ENCODE measurements around the gene VWF.

The VWF gene

GRCh38 chr12:6091786-6092566 lies 32.5 kb downstream of the VWF start:
- TF ChIP-seq SPI1 (IDR thresholded peaks at IDR 0.05; ENCODE audit: borderline replicate concordance, low read depth) (no peak), GABPA (IDR thresholded peaks at IDR 0.05; ENCODE audit: low read depth) (no peak), POLR2AphosphoS5 (IDR thresholded peaks at IDR 0.05; ENCODE audit: low read depth) (no peak)
- TF ChIP-seq, protein P1, sequence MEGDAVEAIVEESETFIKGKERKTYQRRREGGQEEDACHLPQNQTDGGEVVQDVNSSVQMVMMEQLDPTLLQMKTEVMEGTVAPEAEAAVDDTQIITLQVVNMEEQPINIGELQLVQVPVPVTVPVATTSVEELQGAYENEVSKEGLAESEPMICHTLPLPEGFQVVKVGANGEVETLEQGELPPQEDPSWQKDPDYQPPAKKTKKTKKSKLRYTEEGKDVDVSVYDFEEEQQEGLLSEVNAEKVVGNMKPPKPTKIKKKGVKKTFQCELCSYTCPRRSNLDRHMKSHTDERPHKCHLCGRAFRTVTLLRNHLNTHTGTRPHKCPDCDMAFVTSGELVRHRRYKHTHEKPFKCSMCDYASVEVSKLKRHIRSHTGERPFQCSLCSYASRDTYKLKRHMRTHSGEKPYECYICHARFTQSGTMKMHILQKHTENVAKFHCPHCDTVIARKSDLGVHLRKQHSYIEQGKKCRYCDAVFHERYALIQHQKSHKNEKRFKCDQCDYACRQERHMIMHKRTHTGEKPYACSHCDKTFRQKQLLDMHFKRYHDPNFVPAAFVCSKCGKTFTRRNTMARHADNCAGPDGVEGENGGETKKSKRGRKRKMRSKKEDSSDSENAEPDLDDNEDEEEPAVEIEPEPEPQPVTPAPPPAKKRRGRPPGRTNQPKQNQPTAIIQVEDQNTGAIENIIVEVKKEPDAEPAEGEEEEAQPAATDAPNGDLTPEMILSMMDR (IDR thresholded peaks at IDR 0.05; ENCODE audit: insufficient read depth, low read length), result no peak
- TF ChIP-seq, protein P2, sequence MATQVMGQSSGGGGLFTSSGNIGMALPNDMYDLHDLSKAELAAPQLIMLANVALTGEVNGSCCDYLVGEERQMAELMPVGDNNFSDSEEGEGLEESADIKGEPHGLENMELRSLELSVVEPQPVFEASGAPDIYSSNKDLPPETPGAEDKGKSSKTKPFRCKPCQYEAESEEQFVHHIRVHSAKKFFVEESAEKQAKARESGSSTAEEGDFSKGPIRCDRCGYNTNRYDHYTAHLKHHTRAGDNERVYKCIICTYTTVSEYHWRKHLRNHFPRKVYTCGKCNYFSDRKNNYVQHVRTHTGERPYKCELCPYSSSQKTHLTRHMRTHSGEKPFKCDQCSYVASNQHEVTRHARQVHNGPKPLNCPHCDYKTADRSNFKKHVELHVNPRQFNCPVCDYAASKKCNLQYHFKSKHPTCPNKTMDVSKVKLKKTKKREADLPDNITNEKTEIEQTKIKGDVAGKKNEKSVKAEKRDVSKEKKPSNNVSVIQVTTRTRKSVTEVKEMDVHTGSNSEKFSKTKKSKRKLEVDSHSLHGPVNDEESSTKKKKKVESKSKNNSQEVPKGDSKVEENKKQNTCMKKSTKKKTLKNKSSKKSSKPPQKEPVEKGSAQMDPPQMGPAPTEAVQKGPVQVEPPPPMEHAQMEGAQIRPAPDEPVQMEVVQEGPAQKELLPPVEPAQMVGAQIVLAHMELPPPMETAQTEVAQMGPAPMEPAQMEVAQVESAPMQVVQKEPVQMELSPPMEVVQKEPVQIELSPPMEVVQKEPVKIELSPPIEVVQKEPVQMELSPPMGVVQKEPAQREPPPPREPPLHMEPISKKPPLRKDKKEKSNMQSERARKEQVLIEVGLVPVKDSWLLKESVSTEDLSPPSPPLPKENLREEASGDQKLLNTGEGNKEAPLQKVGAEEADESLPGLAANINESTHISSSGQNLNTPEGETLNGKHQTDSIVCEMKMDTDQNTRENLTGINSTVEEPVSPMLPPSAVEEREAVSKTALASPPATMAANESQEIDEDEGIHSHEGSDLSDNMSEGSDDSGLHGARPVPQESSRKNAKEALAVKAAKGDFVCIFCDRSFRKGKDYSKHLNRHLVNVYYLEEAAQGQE (IDR thresholded peaks at IDR 0.05; ENCODE audit: insufficient replicate concordance, low read depth), result no peak

GRCh38 chr12:6090803-6091202 lies 33.7 kb downstream of the VWF start:
- H3K4me3 ChIP-seq (replicated peaks; ENCODE audit: insufficient read depth, low read length), result no peak overlapping the region
- DNase-seq (ENCODE audit: low read depth in 1 of 2, low spot score in 1 of 2), result no peak
- TF ChIP-seq POLR2AphosphoS5 (IDR thresholded peaks at IDR 0.05; ENCODE audit: low read depth), result no peak
- TF ChIP-seq, protein P1 (IDR thresholded peaks at IDR 0.05; ENCODE audit: insufficient read depth, low read length), result no peak
- TF ChIP-seq GABPA (IDR thresholded peaks at IDR 0.05; ENCODE audit: low read depth), result no peak
- TF ChIP-seq SPI1 (IDR thresholded peaks at IDR 0.05; ENCODE audit: borderline replicate concordance, low read depth), result no peak
- TF ChIP-seq, protein P2 (IDR thresholded peaks at IDR 0.05; ENCODE audit: insufficient replicate concordance, low read depth), result no peak
- H3K27me3 ChIP-seq (ENCODE audit: insufficient read depth, poor library complexity, severe bottlenecking), result peaks cover 8% of the 10 kb centered on the region
- H3K27ac ChIP-seq (replicated peaks), result no peak overlapping the region

More at GRCh38 chr12:6091786-6092566, 32.5 kb downstream of the VWF start:
- DNase-seq (ENCODE audit: low read depth in 1 of 2, low spot score in 1 of 2), result no peak
- H3K27ac ChIP-seq (replicated peaks), result no peak overlapping the region
- H3K27me3 ChIP-seq (ENCODE audit: insufficient read depth, poor library complexity, severe bottlenecking), result peaks cover 8% of the 10 kb centered on the region
- H3K4me3 ChIP-seq (replicated peaks; ENCODE audit: insufficient read depth, low read length), result no peak overlapping the region

- no peak for DNase-seq (ENCODE audit: low read depth in 1 of 2, low spot score in 1 of 2)
- Histone ChIP-seq H3K27me3 (ENCODE audit: insufficient read depth, poor library complexity, severe bottlenecking) (peaks cover 8% of the 10 kb centered on the region), H3K4me3 (replicated peaks; ENCODE audit: insufficient read depth, low read length) (no peak overlapping the region), H3K27ac (replicated peaks) (no peak overlapping the region)
- TF ChIP-seq SPI1 (IDR thresholded peaks at IDR 0.05; ENCODE audit: borderline replicate concordance, low read depth), result no peak
Observed at GRCh38 chr12:6088921-6089747, 35.3 kb downstream of the VWF start.

DNA sequence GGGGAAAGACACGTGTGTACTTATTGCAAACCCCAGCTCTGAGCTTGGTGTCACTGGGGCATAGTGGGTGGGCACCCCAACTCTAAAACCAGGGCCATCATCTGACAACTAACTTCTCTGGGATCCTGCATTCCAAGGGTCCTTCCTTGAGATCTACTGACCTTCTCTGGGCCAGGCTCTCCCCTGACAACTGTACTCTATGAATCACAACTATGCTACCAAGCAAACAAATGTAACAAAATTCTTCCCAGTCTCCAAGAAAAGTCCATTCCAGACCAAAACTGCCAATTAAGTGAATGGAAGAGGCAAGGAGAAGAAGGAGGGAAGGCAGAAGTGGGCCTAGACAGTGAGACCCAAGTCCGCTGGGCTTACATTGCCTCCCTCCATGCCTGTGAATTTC lies 38.2 kb downstream of the VWF start:
- Histone ChIP-seq H3K4me3 (replicated peaks; ENCODE audit: insufficient read depth, low read length) (no peak overlapping the region), H3K27ac (replicated peaks) (no peak overlapping the region), H3K27me3 (ENCODE audit: insufficient read depth, poor library complexity, severe bottlenecking) (peaks cover 6% of the 10 kb centered on the region)
- TF ChIP-seq, protein P2 (IDR thresholded peaks at IDR 0.05; ENCODE audit: insufficient replicate concordance, low read depth), result no peak
- no peak for TF ChIP-seq SPI1 (IDR thresholded peaks at IDR 0.05; ENCODE audit: borderline replicate concordance, low read depth)
- TF ChIP-seq, protein P1 (IDR thresholded peaks at IDR 0.05; ENCODE audit: insufficient read depth, low read length), result no peak
- no peak for DNase-seq (ENCODE audit: low read depth in 1 of 2, low spot score in 1 of 2)
